ENCODE results near the gene CADM4. TPM values are rescaled to one million over a fixed set of nuclear protein-coding genes. Genes with fewer than 3 reads are reported as not detected.

Gene CADM4
- total and polyA plus RNA-seq, 2 donors (not counting 1 experiment from before 2014, with no cell fraction given) = 0.21 to 0.42 TPM

GRCh38 chr19:43687660-43687997 is 48.0 kb upstream of the CADM4 start:
- no peak overlapping the region for H3K4me3 Mint-ChIP-seq
- H3K27me3 Mint-ChIP-seq = no peaks in the 10 kb centered on the region
- no peaks in the 10 kb centered on the region for H4K20me1 ChIP-seq (ENCODE audit: control insufficient read depth, insufficient read depth, low read length, poor library complexity, severe bottlenecking)
- peaks cover 4% of the 10 kb centered on the region for H3K9me3 Mint-ChIP-seq (ENCODE audit: insufficient read depth)
- peaks cover 2 to 21% (median 14%) of the 10 kb centered on the region in 3 donors for H3K9me3 ChIP-seq (ENCODE audit: control extremely low read depth in 1 of 3, control insufficient read depth in 2 of 3, insufficient read depth in 1 of 3, low read length in 2 of 3)
- intact Hi-C loops (cut with micrococcal nuclease) = no loop called here
- ChIA-PET CTCF (no interaction called here), POLR2A (no interaction called here)
- 80% methylated on average over 1 of the region's 1 CpG for WGBS (ENCODE audit: insufficient coverage)
- no peak overlapping the region for H3K27ac ChIP-seq (ENCODE audit: low read length in 2 of 2)
- no peak for ATAC-seq (ENCODE audit: low read depth)
- H3K27ac Mint-ChIP-seq = no peak overlapping the region
- no peak for TF ChIP-seq EZH2 (IDR thresholded peaks at IDR 0.05; ENCODE audit: borderline replicate concordance, insufficient read depth, low read depth, low read length, poor library complexity, severe bottlenecking)
- TF ChIP-seq CTCF (IDR thresholded peaks at IDR 0.05) = no peak
- H3K79me2 ChIP-seq (ENCODE audit: control insufficient read depth, insufficient read depth, low read length) = no peaks in the 10 kb centered on the region
- H3K27me3 ChIP-seq (replicated peaks in 1 of 4; ENCODE audit: control extremely low read depth in 1 of 4, control insufficient read depth in 3 of 4, insufficient read depth in 4 of 4, low read length in 3 of 4) = peaks cover 0 to 4% (median 0%) of the 10 kb centered on the region in 4 experiments
- H3K4me2 ChIP-seq (replicated peaks; ENCODE audit: low read depth, low read length, poor library complexity, severe bottlenecking) = no peak overlapping the region
- H3K4me3 ChIP-seq (ENCODE audit: control extremely low read depth in 1 of 5, extremely low read depth in 1 of 5, insufficient read depth in 1 of 5, low read depth in 2 of 5, low read length in 4 of 5) = no peak overlapping the region
- no peak for DNase-seq
- no peak overlapping the region for H2AFZ ChIP-seq (ENCODE audit: insufficient read depth, low read depth, low read length, poor library complexity, severe bottlenecking)
- H3K36me3 ChIP-seq (replicated peaks in 1 of 2; ENCODE audit: control extremely low read depth in 1 of 2, control insufficient read depth in 1 of 2, extremely low read depth in 1 of 2, insufficient read depth in 2 of 2, low read length in 1 of 2) = no peaks in the 10 kb centered on the region
- H3K9ac ChIP-seq (ENCODE audit: low read length) = no peak overlapping the region
- H3K4me1 Mint-ChIP-seq = no peaks in the 10 kb centered on the region
- H3K4me1 ChIP-seq (ENCODE audit: control insufficient read depth in 2 of 2, insufficient read depth in 2 of 2, low read length in 2 of 2) = no peaks in the 10 kb centered on the region

DNA sequence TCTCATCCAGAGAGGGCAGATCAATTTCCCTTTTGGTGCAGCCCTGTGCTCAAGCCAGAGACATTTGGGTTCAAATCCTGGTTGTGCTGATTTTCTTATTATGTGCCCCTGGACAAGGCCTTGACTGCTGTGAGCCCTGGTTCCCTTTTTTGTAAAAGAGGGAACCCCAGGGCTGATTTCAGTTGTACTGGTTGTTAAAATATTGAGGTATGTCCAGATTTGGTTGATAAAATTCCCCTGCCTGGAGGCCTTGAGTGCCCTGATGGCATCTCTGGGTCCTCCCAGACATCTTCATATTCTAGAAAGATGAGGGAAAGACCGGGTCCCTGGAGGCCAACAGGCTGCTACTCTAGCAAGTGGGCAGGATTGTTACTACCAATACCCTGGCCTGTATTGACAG is 44.7 kb upstream of the CADM4 start:
- Histone ChIP-seq H3K9ac (ENCODE audit: low read length) (no peak overlapping the region), H3K4me3 (ENCODE audit: control extremely low read depth in 1 of 5, extremely low read depth in 1 of 5, insufficient read depth in 1 of 5, low read depth in 2 of 5, low read length in 4 of 5) (no peak overlapping the region), H4K20me1 (ENCODE audit: control insufficient read depth, insufficient read depth, low read length, poor library complexity, severe bottlenecking) (no peaks in the 10 kb centered on the region), H3K9me3 (ENCODE audit: control extremely low read depth in 1 of 3, control insufficient read depth in 2 of 3, insufficient read depth in 1 of 3, low read length in 2 of 3) (no peaks in the 10 kb centered on the region), H3K79me2 (ENCODE audit: control insufficient read depth, insufficient read depth, low read length) (no peaks in the 10 kb centered on the region), H3K27ac (ENCODE audit: low read length in 2 of 2) (no peak overlapping the region), H2AFZ (ENCODE audit: insufficient read depth, low read depth, low read length, poor library complexity, severe bottlenecking) (no peak overlapping the region), H3K36me3 (replicated peaks in 1 of 2; ENCODE audit: control extremely low read depth in 1 of 2, control insufficient read depth in 1 of 2, extremely low read depth in 1 of 2, insufficient read depth in 2 of 2, low read length in 1 of 2) (no peaks in the 10 kb centered on the region), H3K4me1 (ENCODE audit: control insufficient read depth in 2 of 2, insufficient read depth in 2 of 2, low read length in 2 of 2) (no peaks in the 10 kb centered on the region), H3K27me3 (replicated peaks in 1 of 4; ENCODE audit: control extremely low read depth in 1 of 4, control insufficient read depth in 3 of 4, insufficient read depth in 4 of 4, low read length in 3 of 4) (peaks cover 0 to 4% (median 0%) of the 10 kb centered on the region in 4 experiments), H3K4me2 (replicated peaks; ENCODE audit: low read depth, low read length, poor library complexity, severe bottlenecking) (no peak overlapping the region)
- no peak for ATAC-seq (ENCODE audit: low read depth)
- DNase-seq = no peak
- H3K4me1 Mint-ChIP-seq = no peaks in the 10 kb centered on the region
- intact Hi-C loops (cut with micrococcal nuclease) = no loop called here
- POLR2A ChIA-PET = interaction anchor here (0.6 kb wide), 1 partner anchor 17 kb away, joined by 5 read pairs; no protein-coding TSS in a partner anchor
- no peaks in the 10 kb centered on the region for H3K27me3 Mint-ChIP-seq
- CTCF ChIA-PET = no interaction called here
- no peak for TF ChIP-seq CTCF (IDR thresholded peaks at IDR 0.05)
- TF ChIP-seq EZH2 (IDR thresholded peaks at IDR 0.05; ENCODE audit: borderline replicate concordance, insufficient read depth, low read depth, low read length, poor library complexity, severe bottlenecking) = no peak
- no peak overlapping the region for H3K27ac Mint-ChIP-seq
- no peaks in the 10 kb centered on the region for H3K9me3 Mint-ChIP-seq (ENCODE audit: insufficient read depth)
- no peak overlapping the region for H3K4me3 Mint-ChIP-seq
- WGBS (ENCODE audit: insufficient coverage) = 67% methylated on average over 1 of the region's 1 CpG
